ENCODE measurements around the gene AGA. TPM values are rescaled to one million over a fixed set of nuclear protein-coding genes. Genes with fewer than 3 reads are reported as not detected.

AGA gene
- polyA plus RNA-seq, 1 experiment = 61.8 TPM

DNA sequence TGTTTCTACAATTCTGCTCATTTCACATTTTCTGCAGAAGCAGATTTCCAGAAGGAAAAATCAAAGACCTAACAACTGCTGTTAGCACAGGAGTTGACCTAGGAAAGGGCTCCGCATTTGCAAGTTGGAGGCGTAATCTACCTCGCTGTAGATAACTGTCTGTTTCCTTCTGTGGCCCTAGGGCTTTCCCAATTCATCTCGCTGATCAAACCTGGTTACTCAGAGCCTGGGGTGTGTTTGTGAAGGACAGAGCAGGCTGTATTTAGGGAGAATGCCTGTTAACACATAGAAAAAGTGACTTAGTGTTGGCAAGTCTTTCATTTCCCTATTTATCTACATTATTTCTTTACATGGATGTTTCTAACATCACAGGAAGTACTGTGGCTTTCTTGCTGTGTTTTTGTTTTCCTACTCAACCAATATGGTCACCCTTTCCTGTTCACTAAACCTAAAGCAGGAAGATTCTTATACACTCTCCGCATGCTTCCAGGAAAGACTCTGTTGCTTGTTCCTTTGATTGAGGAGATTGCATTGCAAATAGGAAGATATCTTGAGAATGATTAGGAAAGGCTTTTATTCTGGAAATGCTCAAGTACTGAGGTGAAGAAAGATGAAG is 40.5 kb downstream of the AGA start:
- POLR2A ChIA-PET = no interaction called here
- CTCF ChIA-PET = no interaction called here
- TF ChIP-seq, protein P1, sequence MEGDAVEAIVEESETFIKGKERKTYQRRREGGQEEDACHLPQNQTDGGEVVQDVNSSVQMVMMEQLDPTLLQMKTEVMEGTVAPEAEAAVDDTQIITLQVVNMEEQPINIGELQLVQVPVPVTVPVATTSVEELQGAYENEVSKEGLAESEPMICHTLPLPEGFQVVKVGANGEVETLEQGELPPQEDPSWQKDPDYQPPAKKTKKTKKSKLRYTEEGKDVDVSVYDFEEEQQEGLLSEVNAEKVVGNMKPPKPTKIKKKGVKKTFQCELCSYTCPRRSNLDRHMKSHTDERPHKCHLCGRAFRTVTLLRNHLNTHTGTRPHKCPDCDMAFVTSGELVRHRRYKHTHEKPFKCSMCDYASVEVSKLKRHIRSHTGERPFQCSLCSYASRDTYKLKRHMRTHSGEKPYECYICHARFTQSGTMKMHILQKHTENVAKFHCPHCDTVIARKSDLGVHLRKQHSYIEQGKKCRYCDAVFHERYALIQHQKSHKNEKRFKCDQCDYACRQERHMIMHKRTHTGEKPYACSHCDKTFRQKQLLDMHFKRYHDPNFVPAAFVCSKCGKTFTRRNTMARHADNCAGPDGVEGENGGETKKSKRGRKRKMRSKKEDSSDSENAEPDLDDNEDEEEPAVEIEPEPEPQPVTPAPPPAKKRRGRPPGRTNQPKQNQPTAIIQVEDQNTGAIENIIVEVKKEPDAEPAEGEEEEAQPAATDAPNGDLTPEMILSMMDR (IDR thresholded peaks at IDR 0.05; ENCODE audit: low read depth, low read length) = no peak
- H3K27me3 ChIP-seq (ENCODE audit: control insufficient read depth, insufficient read depth, low read length) = no peaks in the 10 kb centered on the region
- no peaks in the 10 kb centered on the region for H3K9me3 ChIP-seq (ENCODE audit: control insufficient read depth, insufficient read depth, low read length)
- H3K4me3 ChIP-seq (ENCODE audit: low read depth, low read length) = no peak overlapping the region
- DNase-seq (ENCODE audit: low read depth, low spot score) = no peak
- H3K27ac ChIP-seq (ENCODE audit: low read depth, low read length) = no peak overlapping the region

DNA sequence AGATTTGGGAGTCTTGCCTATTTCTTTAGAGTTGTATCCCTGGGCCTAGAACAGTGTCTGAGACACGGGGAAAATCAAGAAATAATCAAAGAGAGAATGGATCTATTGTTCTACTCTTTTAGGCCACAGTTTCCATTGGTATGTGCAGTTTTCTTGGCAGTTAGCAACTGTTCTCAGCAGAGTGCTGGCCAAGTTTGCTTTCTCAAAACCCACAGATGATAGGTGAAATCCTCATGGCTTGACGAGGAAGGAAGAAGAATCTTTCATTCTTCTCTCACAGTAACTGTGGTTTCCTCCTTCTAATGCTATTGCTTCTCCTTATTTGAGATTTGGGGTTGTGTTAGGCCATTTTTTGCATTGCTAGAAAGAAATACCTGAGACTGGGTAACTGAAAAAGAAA is 42.2 kb downstream of the AGA start:
- no peak for DNase-seq (ENCODE audit: low read depth, low spot score)
- ChIA-PET CTCF (no interaction called here), POLR2A (no interaction called here)
- no peaks in the 10 kb centered on the region for H3K27me3 ChIP-seq (ENCODE audit: control insufficient read depth, insufficient read depth, low read length)
- H3K27ac ChIP-seq (ENCODE audit: low read depth, low read length) = no peak overlapping the region
- no peaks in the 10 kb centered on the region for H3K9me3 ChIP-seq (ENCODE audit: control insufficient read depth, insufficient read depth, low read length)
- no peak overlapping the region for H3K4me3 ChIP-seq (ENCODE audit: low read depth, low read length)
- TF ChIP-seq, protein P1 (IDR thresholded peaks at IDR 0.05; ENCODE audit: low read depth, low read length) = no peak

DNA sequence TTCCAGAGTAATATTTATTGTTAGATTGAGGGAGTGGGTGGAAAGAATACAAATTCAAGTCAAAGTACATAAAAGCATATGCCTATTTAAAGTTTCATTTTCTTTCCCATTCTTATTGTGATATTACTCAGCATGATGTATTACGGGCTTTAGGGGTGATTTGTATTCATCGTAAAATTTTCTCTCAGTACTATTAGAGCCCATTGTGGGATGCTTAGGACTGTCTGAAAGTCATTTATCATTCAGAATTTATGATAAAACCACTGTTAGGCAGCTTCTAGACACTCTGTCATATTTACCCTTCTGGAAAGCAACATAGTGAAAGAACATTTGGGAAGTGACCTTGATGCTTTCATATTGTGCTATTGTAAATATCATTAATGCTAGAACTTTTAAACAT is 45.9 kb downstream of the AGA start:
- Histone ChIP-seq H3K27ac (ENCODE audit: low read depth, low read length) (no peak overlapping the region), H3K9me3 (ENCODE audit: control insufficient read depth, insufficient read depth, low read length) (no peaks in the 10 kb centered on the region), H3K4me3 (ENCODE audit: low read depth, low read length) (no peak overlapping the region), H3K27me3 (ENCODE audit: control insufficient read depth, insufficient read depth, low read length) (no peaks in the 10 kb centered on the region)
- DNase-seq (ENCODE audit: low read depth, low spot score) = no peak
- CTCF ChIA-PET = no interaction called here
- TF ChIP-seq, protein P1 (IDR thresholded peaks at IDR 0.05; ENCODE audit: low read depth, low read length) = no peak
- POLR2A ChIA-PET = no interaction called here

DNA sequence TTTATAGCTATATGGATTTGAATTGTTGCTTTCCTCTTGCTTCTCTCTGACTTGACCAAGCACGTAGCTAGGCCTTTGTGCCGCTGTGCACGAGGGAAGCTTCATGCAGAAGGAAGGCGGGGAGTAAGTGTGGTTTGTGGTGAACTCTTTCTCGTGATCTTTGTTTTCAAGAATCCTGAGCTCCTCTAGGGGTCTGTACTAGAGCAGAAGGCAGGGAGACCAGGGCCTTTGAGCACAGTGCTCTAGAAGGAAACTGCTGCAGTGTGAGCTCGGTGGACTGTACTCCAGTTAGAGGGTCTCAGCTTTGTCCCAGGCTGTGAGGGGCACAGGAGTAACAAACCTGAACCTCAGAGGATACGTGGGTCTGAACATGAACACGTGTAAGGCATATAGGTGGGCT is 49.0 kb downstream of the AGA start:
- CTCF ChIA-PET = interaction anchor here (1.2 kb wide), 1 partner anchor 143 kb away, joined by 4 read pairs; no protein-coding TSS in a partner anchor

DNA sequence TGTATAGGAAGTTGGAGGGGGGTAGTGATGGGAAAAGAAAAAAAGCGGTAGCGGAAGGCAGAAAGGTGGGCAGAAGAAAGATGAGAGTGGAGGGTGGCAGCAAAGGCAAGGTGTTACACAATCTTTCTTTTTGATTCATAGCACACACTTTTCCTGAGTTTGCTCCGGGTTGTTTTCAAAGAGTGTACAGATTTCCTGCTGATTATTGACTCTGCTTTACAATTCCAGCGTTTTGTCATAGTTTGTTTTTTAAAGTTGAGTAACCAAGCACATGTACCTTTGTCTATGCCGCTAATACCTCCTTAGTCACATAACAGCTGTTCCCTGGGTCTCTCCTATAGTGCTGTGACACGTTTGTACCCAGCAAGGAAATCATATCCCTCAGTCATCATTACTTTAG is 50.3 kb downstream of the AGA start:
- no peak overlapping the region for H3K4me3 ChIP-seq (ENCODE audit: low read depth, low read length)
- no peak overlapping the region for H3K27ac ChIP-seq (ENCODE audit: low read depth, low read length)
- no peaks in the 10 kb centered on the region for H3K27me3 ChIP-seq (ENCODE audit: control insufficient read depth, insufficient read depth, low read length)
- no peaks in the 10 kb centered on the region for H3K9me3 ChIP-seq (ENCODE audit: control insufficient read depth, insufficient read depth, low read length)
- DNase-seq (ENCODE audit: low read depth, low spot score) = no peak
- POLR2A ChIA-PET = no interaction called here
- TF ChIP-seq, protein P1 (IDR thresholded peaks at IDR 0.05; ENCODE audit: low read depth, low read length) = no peak
- CTCF ChIA-PET = no interaction called here

More for the DNA sequence above, 49.0 kb downstream of the AGA start:
- POLR2A ChIA-PET = no interaction called here
- Histone ChIP-seq H3K9me3 (ENCODE audit: control insufficient read depth, insufficient read depth, low read length) (no peaks in the 10 kb centered on the region), H3K27ac (ENCODE audit: low read depth, low read length) (no peak overlapping the region), H3K27me3 (ENCODE audit: control insufficient read depth, insufficient read depth, low read length) (no peaks in the 10 kb centered on the region), H3K4me3 (ENCODE audit: low read depth, low read length) (no peak overlapping the region)
- TF ChIP-seq, protein P1 (IDR thresholded peaks at IDR 0.05; ENCODE audit: low read depth, low read length) = no peak
- DNase-seq (ENCODE audit: low read depth, low spot score) = no peak

All from AG04450 (cell line).